Neural progenitor cell (in vitro differentiated cells): ENCODE measurements around the gene CPNE8. TPM values are rescaled to one million over a fixed set of nuclear protein-coding genes. Genes with fewer than 3 reads are reported as not detected.

ENCODE experiments used
- DNase-seq: peaks from one replicate; pipeline ENCODE4 v3.0.0-alpha.2; 2016; ENCODE audit warnings: low spot score
- H2AFZ ChIP-seq: fragments of 200-600 bp; sonication (generic); replicated peaks from 2 replicates; pipeline ENCODE4 v1.6.1; 2016; ENCODE audit warnings: antibody characterized with exemption
- H3F3A ChIP-seq: fragments of 200-600 bp; sonication (generic); 2 replicates; pipeline ENCODE4 v1.6.1; 2016; ENCODE audit warnings: antibody characterized with exemption, low read depth
- H3K27ac ChIP-seq: fragments of 200-600 bp; sonication (generic); 2 replicates; pipeline ENCODE4 v1.5.1; 2016; ENCODE audit warnings: mild to moderate bottlenecking
- H3K27me3 ChIP-seq: fragments of 200-600 bp; sonication (generic); 2 replicates; pipeline ENCODE4 v1.6.1; 2016; ENCODE audit warnings: mild to moderate bottlenecking, moderate library complexity
- H3K36me3 ChIP-seq: fragments of 200-600 bp; sonication (generic); 2 replicates; pipeline ENCODE4 v1.5.1; 2016
- H3K4me1 ChIP-seq: fragments of 200-600 bp; sonication (generic); 2 replicates; pipeline ENCODE4 v1.6.1; 2016; ENCODE audit warnings: mixed run types
- H3K4me2 ChIP-seq: fragments of 200-600 bp; sonication (generic); 2 replicates; pipeline ENCODE4 v1.6.1; 2016
- H3K4me3 ChIP-seq: fragments of 200-600 bp; sonication (generic); 2 replicates; pipeline ENCODE4 v1.5.1; 2016
- H3K79me2 ChIP-seq: fragments of 200-600 bp; sonication (generic); 2 replicates; pipeline ENCODE4 v1.6.1; 2016; ENCODE audit warnings: low read depth
- H3K9ac ChIP-seq: fragments of 200-600 bp; sonication (generic); 2 replicates; pipeline ENCODE4 v1.6.1; 2016
- H3K9me3 ChIP-seq: fragments of 200-600 bp; sonication (generic); 2 replicates; pipeline ENCODE4 v1.5.1; 2016; ENCODE audit warnings: low read depth
- H4K20me1 ChIP-seq: fragments of 200-600 bp; sonication (generic); 2 replicates; pipeline ENCODE4 v1.6.1; 2016; ENCODE audit warnings: low read depth
- H3K27ac Mint-ChIP-seq: 3 replicates; pipeline ENCODE4 v1.8.0; 2021; ENCODE audit warnings: mixed read lengths
- H3K27me3 Mint-ChIP-seq: 2 replicates; pipeline ENCODE4 v1.8.0; 2022; ENCODE audit warnings: low read depth, mild to moderate bottlenecking, inconsistent platforms, moderate library complexity, mixed read lengths; ENCODE audit not compliant: insufficient read depth
- H3K36me3 Mint-ChIP-seq: 3 replicates; pipeline ENCODE4 v1.8.0; 2021; ENCODE audit warnings: mixed read lengths
- H3K4me1 Mint-ChIP-seq: 3 replicates; pipeline ENCODE4 v1.8.0; 2021; ENCODE audit warnings: mixed read lengths
- H3K4me3 Mint-ChIP-seq: 3 replicates; pipeline ENCODE4 v1.8.0; 2021; ENCODE audit warnings: mild to moderate bottlenecking, moderate library complexity, mixed read lengths
- H3K9me3 Mint-ChIP-seq: 3 replicates; pipeline ENCODE4 v1.8.0; 2020; ENCODE audit warnings: mixed read lengths
- EZH2 ChIP-seq: fragments of 200-600 bp; sonication (generic); IDR thresholded peaks from 2 replicates; pipeline ENCODE4 v1.6.1; 2017; ENCODE audit warnings: antibody characterized with exemption, mild to moderate bottlenecking, moderate library complexity
- EZH2phosphoT487 ChIP-seq: fragments of 200-600 bp; sonication (generic); IDR thresholded peaks from 2 replicates; pipeline ENCODE4 v1.6.1; 2017; ENCODE audit warnings: antibody characterized with exemption
- total RNA-seq: library from RNA; depleted of rRNA; stranded (reverse); fragments of >200 nt; gene quantifications from 2 replicates; pipeline ENCODE4 v1.2.3, GENCODE V29; 2015; ENCODE audit warnings: low replicate concordance
- TF ChIP-seq, protein P1 (sequence below): fragments of 200-600 bp; sonication (generic); IDR thresholded peaks from 2 replicates; pipeline ENCODE4 v1.5.1; 2017; ENCODE audit warnings: antibody characterized with exemption, mild to moderate bottlenecking

CPNE8 gene
- total RNA-seq, 1 donor from 2014 or later, result 19.5 TPM

DNA sequence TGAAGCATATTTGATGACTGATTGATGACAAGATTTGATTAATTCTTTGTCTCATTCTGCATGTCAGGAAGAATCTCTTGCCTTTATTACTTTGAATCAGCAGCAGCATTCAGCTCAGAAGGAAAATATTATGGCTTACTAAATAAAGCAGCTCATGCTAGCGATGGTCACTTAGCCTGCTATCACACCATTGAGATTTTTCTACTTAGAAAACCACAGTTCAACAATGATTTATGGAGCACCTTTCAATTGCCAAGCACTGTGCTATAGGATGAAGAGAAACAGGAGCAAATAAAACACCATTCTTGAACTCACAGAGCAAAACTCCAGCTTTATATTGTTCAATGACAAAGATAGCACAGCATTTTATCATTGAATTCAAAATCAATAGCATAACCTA, 197.7 kb downstream of the CPNE8 start:
- no peaks in the 10 kb centered on the region for H3K36me3 ChIP-seq
- Mint-ChIP-seq H3K4me3 (no peak overlapping the region), H3K9me3 (no peaks in the 10 kb centered on the region), H3K27me3 (no peaks in the 10 kb centered on the region), H3K36me3 (no peaks in the 10 kb centered on the region), H3K4me1 (no peaks in the 10 kb centered on the region), H3K27ac (no peak overlapping the region)
- H3F3A ChIP-seq, result no peaks in the 10 kb centered on the region
- DNase-seq, result no peak
- H3K4me1 ChIP-seq, result no peaks in the 10 kb centered on the region
- no peaks in the 10 kb centered on the region for H3K79me2 ChIP-seq
- no peak overlapping the region for H3K27ac ChIP-seq
- no peak overlapping the region for H3K4me3 ChIP-seq
- no peak overlapping the region for H3K9ac ChIP-seq
- H3K4me2 ChIP-seq, result no peak overlapping the region
- no peaks in the 10 kb centered on the region for H3K27me3 ChIP-seq
- H2AFZ ChIP-seq, result no peak overlapping the region
- H3K9me3 ChIP-seq, result no peaks in the 10 kb centered on the region
- TF ChIP-seq, protein P1, sequence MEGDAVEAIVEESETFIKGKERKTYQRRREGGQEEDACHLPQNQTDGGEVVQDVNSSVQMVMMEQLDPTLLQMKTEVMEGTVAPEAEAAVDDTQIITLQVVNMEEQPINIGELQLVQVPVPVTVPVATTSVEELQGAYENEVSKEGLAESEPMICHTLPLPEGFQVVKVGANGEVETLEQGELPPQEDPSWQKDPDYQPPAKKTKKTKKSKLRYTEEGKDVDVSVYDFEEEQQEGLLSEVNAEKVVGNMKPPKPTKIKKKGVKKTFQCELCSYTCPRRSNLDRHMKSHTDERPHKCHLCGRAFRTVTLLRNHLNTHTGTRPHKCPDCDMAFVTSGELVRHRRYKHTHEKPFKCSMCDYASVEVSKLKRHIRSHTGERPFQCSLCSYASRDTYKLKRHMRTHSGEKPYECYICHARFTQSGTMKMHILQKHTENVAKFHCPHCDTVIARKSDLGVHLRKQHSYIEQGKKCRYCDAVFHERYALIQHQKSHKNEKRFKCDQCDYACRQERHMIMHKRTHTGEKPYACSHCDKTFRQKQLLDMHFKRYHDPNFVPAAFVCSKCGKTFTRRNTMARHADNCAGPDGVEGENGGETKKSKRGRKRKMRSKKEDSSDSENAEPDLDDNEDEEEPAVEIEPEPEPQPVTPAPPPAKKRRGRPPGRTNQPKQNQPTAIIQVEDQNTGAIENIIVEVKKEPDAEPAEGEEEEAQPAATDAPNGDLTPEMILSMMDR, result no peak
- TF ChIP-seq EZH2 (no peak), EZH2phosphoT487 (no peak)
- no peaks in the 10 kb centered on the region for H4K20me1 ChIP-seq

GRCh38 chr12:38697289-38697688, 208.1 kb downstream of the CPNE8 start:
- no peak overlapping the region for H3K4me3 ChIP-seq
- DNase-seq, result no peak
- H3K27me3 Mint-ChIP-seq, result peaks cover 6% of the 10 kb centered on the region
- peaks cover 2% of the 10 kb centered on the region for H3K9me3 Mint-ChIP-seq
- TF ChIP-seq, protein P1, result no peak
- TF ChIP-seq EZH2phosphoT487 (no peak), EZH2 (no peak)
- H3K9ac ChIP-seq, result no peak overlapping the region
- no peaks in the 10 kb centered on the region for H3K36me3 Mint-ChIP-seq
- no peaks in the 10 kb centered on the region for H3K9me3 ChIP-seq
- H3K36me3 ChIP-seq, result no peaks in the 10 kb centered on the region
- H3K27ac ChIP-seq, result no peak overlapping the region
- no peak overlapping the region for H3K4me2 ChIP-seq
- H3K79me2 ChIP-seq, result no peaks in the 10 kb centered on the region
- no peaks in the 10 kb centered on the region for H3K4me1 ChIP-seq
- no peak overlapping the region for H3K27ac Mint-ChIP-seq
- H2AFZ ChIP-seq, result no peak overlapping the region
- no peaks in the 10 kb centered on the region for H3F3A ChIP-seq
- H3K27me3 ChIP-seq, result no peaks in the 10 kb centered on the region
- H4K20me1 ChIP-seq, result no peaks in the 10 kb centered on the region
- no peaks in the 10 kb centered on the region for H3K4me1 Mint-ChIP-seq
- H3K4me3 Mint-ChIP-seq, result no peak overlapping the region

- no peak overlapping the region for H2AFZ ChIP-seq
- no peaks in the 10 kb centered on the region for H3K36me3 Mint-ChIP-seq
- H3K27ac Mint-ChIP-seq, result no peak overlapping the region
- no peaks in the 10 kb centered on the region for H3K9me3 ChIP-seq
- no peak overlapping the region for H3K4me3 Mint-ChIP-seq
- H3K36me3 ChIP-seq, result no peaks in the 10 kb centered on the region
- peaks cover 6% of the 10 kb centered on the region for H3K27me3 Mint-ChIP-seq
- H3K4me1 Mint-ChIP-seq, result no peaks in the 10 kb centered on the region
- H3K79me2 ChIP-seq, result no peaks in the 10 kb centered on the region
- H3K4me1 ChIP-seq, result no peaks in the 10 kb centered on the region
- no peaks in the 10 kb centered on the region for H3K9me3 Mint-ChIP-seq
- no peaks in the 10 kb centered on the region for H4K20me1 ChIP-seq
- H3K4me2 ChIP-seq, result no peak overlapping the region
- no peaks in the 10 kb centered on the region for H3F3A ChIP-seq
- no peak overlapping the region for H3K27ac ChIP-seq
- H3K4me3 ChIP-seq, result no peak overlapping the region
- H3K27me3 ChIP-seq, result no peaks in the 10 kb centered on the region
- DNase-seq, result no peak
- H3K9ac ChIP-seq, result no peak overlapping the region
- TF ChIP-seq, protein P1, result no peak
- TF ChIP-seq EZH2phosphoT487, result no peak
- no peak for TF ChIP-seq EZH2
Measured at GRCh38 chr12:38695057-38695456, 210.3 kb downstream of the CPNE8 start.
